Ovary (tissue), 9 donors: Measurements from ENCODE around the gene RBFOX2. TPM values are rescaled to one million over a fixed set of nuclear protein-coding genes. Genes with fewer than 3 reads are reported as not detected.

Experiments
- DNase-seq, 5 donors: peaks; one replicate each; pipeline ENCODE4 v3.0.0-alpha.2; 2019 to 2020
- H3K27ac ChIP-seq, 2 donors: fragments of 200-600 bp; one replicate each; pipeline versions ENCODE4 v1.5.1 to v1.8.0; 2019 to 2022
- H3K27me3 ChIP-seq: fragments of 200-600 bp; one replicate; pipeline ENCODE4 v1.8.0; 2022
- H3K36me3 ChIP-seq: fragments of 200-600 bp; sonication (generic); one replicate; pipeline ENCODE4 v1.5.1; 2019
- H3K4me1 ChIP-seq: one replicate; pipeline ENCODE4 v1.8.1; 2013; ENCODE audit warnings: mild to moderate bottlenecking, moderate library complexity; ENCODE audit not compliant: insufficient read depth
- H3K4me3 ChIP-seq: fragments of 200-600 bp; sonication (generic); one replicate; pipeline ENCODE4 v1.5.1; 2017
- H3K9me3 ChIP-seq, 2 donors: fragments of 200-600 bp in 1 of 2; sonication (generic) in 1 of 2; one replicate each; pipeline versions ENCODE4 v1.5.1 to v1.8.1; 2013 to 2019; ENCODE audit warnings: mild to moderate bottlenecking in 1 of 2, moderate library complexity in 1 of 2
- CTCF ChIP-seq, 3 donors: fragments of 450-650 bp in 2 of 3; fragments of 200-600 bp in 1 of 3; IDR thresholded peaks; one replicate each; pipeline versions ENCODE4 v1.5.1 to v1.8.0; 2016 to 2022; ENCODE audit warnings: antibody characterized with exemption in 3 of 3, mild to moderate bottlenecking in 1 of 3
- EP300 ChIP-seq: sonication (generic); formaldehyde crosslinking; IDR thresholded peaks from one replicate; pipeline ENCODE4 v1.6.1; 2017; ENCODE audit warnings: antibody characterized with exemption
- POLR2A ChIP-seq: fragments of 450-650 bp; IDR thresholded peaks from one replicate; pipeline ENCODE4 v1.6.1; 2017; ENCODE audit warnings: antibody characterized with exemption, mild to moderate bottlenecking, moderate library complexity
- WGBS, 3 donors: extraction: QIAGEN DNeasy Blood & Tissue Kit in 1 of 3; methylation state at CpG; one replicate each; pipeline versions ENCODE4 v1.1.5 to v1.1.7; 2013 to 2017; 5-methylcytosine and 5-hydroxymethylcytosine counted together
- intact Hi-C, 4 donors: fragments of 100-400 bp; cut with DNase I; formaldehyde crosslinking; loops; one replicate each; pipeline versions ENCODE4 v1.11.0 to v1.15.1; 2022 to 2023
- polyA plus RNA-seq, 2 donors: library from polyadenylated mRNA; stranded (reverse); fragments of 200-250 nt in 1 of 2; fragments of 350-450 nt in 1 of 2; fragmentation: Illumina TruSeq in 1 of 2; extraction: RNeasy Lipid Tissue Mini Kit (QIAGEN cat#74804) in 1 of 2; gene quantifications; one replicate each; pipeline ENCODE4 v1.2.3, GENCODE V29; 2013 to 2014
- total RNA-seq, 7 donors: library from RNA; depleted of rRNA in 2 of 7; stranded (reverse); fragments of >200 nt in 2 of 7; fragmentation: NEBNext Ultra II Directional in 3 of 7; extraction: Animal tissue kit (Norgen Biotek cat#: 25700) in 3 of 7; gene quantifications; one replicate each; pipeline versions ENCODE4 v1.1.0 to v1.2.4, GENCODE V29; 2016 to 2023
- donor health status: DM: no; HTN: no; CAD: no; lungs with moderate emphysema.
- donor health status: DM: no; HTN: no; CAD: no.
- donor health status: Bipolar disorder and iron deficiency.
- donor health status: DM: yes; HTN: yes; CAD: no.
- donor health status: DM: no; HTN: no; CAD: no.
- donor health status: DM: yes; HTN: yes; CAD: no.

The RBFOX2 gene
- total and polyA plus RNA-seq, 9 donors, result 68.7 to 140 (median 128) TPM

GRCh38 chr22:35986088-35986487, 42.5 kb downstream of the RBFOX2 start:
- Histone ChIP-seq H3K4me1 (peaks cover 28% of the 10 kb centered on the region), H3K4me3 (no peak overlapping the region), H3K9me3 (no peaks in the 10 kb centered on the region), H3K27me3 (no peaks in the 10 kb centered on the region), H3K27ac (no peak overlapping the region), H3K36me3 (no peaks in the 10 kb centered on the region)
- intact Hi-C loops, result no loop called here
- TF ChIP-seq CTCF (IDR thresholded peaks at IDR 0.05), result no peak
- TF ChIP-seq EP300, result no peak
- no peak for TF ChIP-seq POLR2A
- 4 to 11% (median 11%) methylated on average over 2 of the region's 2 CpGs for WGBS, 3 donors
- no peak for DNase-seq

GRCh38 chr22:35985371-35985770, 43.3 kb downstream of the RBFOX2 start:
- Histone ChIP-seq H3K9me3 (no peaks in the 10 kb centered on the region), H3K4me1 (peaks cover 26% of the 10 kb centered on the region), H3K27ac (no peak overlapping the region), H3K4me3 (no peak overlapping the region), H3K27me3 (no peaks in the 10 kb centered on the region), H3K36me3 (no peaks in the 10 kb centered on the region)
- no peak for TF ChIP-seq EP300
- no peak for TF ChIP-seq POLR2A
- no peak for TF ChIP-seq CTCF (IDR thresholded peaks at IDR 0.05)
- 35 to 48% (median 42%) methylated on average over 3 of the region's 3 CpGs for whole genome bisulfite sequencing, 3 donors
- no peak for DNase-seq
- intact Hi-C loops, result no loop called here

GRCh38 chr22:35984183-35985175, 44.1 kb downstream of the RBFOX2 start:
- no peaks in the 10 kb centered on the region for H3K27me3 ChIP-seq
- intact Hi-C loops, result loop anchor here in 1 of 4 donors (5.0 kb wide), 1 partner anchor 1508 kb away; no protein-coding TSS in a partner anchor
- peaks cover 20% of the 10 kb centered on the region for H3K4me1 ChIP-seq
- H3K4me3 ChIP-seq, result no peak overlapping the region
- H3K36me3 ChIP-seq, result no peaks in the 10 kb centered on the region
- H3K9me3 ChIP-seq, result no peaks in the 10 kb centered on the region
- H3K27ac ChIP-seq, result no peak overlapping the region
- WGBS, 3 donors, result 86 to 91% (median 89%) methylated on average over 4 of the region's 4 CpGs
- TF ChIP-seq EP300 (no peak), POLR2A (no peak), CTCF (IDR thresholded peaks at IDR 0.05) (no peak)
- no peak for DNase-seq

GRCh38 chr22:35981900-35982299, 46.7 kb downstream of the RBFOX2 start:
- Histone ChIP-seq H3K36me3 (no peaks in the 10 kb centered on the region), H3K9me3 (no peaks in the 10 kb centered on the region), H3K27me3 (no peaks in the 10 kb centered on the region), H3K4me3 (no peak overlapping the region), H3K4me1 (peaks cover 21% of the 10 kb centered on the region), H3K27ac (no peak overlapping the region)
- intact Hi-C loops, result loop anchor here in 1 of 4 donors (5.0 kb wide), 1 partner anchor 1510 kb away; no protein-coding TSS in a partner anchor
- WGBS, 3 donors, result 93 to 96% (median 96%) methylated on average over 1 of the region's 1 CpG
- no peak for DNase-seq
- no peak for TF ChIP-seq POLR2A
- no peak for TF ChIP-seq CTCF (IDR thresholded peaks at IDR 0.05)
- TF ChIP-seq EP300, result no peak
